Stimulated activated CD4-positive, alpha-beta T cell treated with anti-CD3 and anti-CD28 coated beads, TNF-alpha, amount 100 ng/mL, for 48 hours (primary cell): ENCODE measurements around the gene COL19A1.
"Not testable (repeated sequence)": the region's sequence is repeated elsewhere in the genome, so short reads cannot be mapped to it uniquely, and the experiment has no call there.

ENCODE experiments used
- DNase-seq, 3 donors: peaks; one replicate each; pipeline ENCODE4 v3.0.0-alpha.2; 2020; ENCODE audit warnings: low read depth in 3 of 3

COL19A1 gene

GRCh38 chr6:69965974-69966373 lies 99.6 kb downstream of the COL19A1 start:
- not testable (repeated sequence) for DNase-seq

- no peak for DNase-seq
Measured at GRCh38 chr6:69973138-69973537, 106.8 kb downstream of the COL19A1 start.

GRCh38 chr6:69973763-69974162 lies 107.4 kb downstream of the COL19A1 start:
- DNase-seq: no peak

- DNase-seq: no peak
Measured at GRCh38 chr6:69974193-69974592, 107.8 kb downstream of the COL19A1 start.

GRCh38 chr6:69976591-69977090 lies 110.3 kb downstream of the COL19A1 start:
- DNase-seq: no peak

GRCh38 chr6:69980624-69981023 lies 114.3 kb downstream of the COL19A1 start:
- DNase-seq: no peak

GRCh38 chr6:69984506-69984905 lies 118.2 kb downstream of the COL19A1 start:
- no peak for DNase-seq

- DNase-seq: no peak
Measured at GRCh38 chr6:69985180-69985579, 118.8 kb downstream of the COL19A1 start.

- DNase-seq: no peak
Measured at GRCh38 chr6:69987550-69987949, 121.2 kb downstream of the COL19A1 start.

GRCh38 chr6:69988458-69989126 lies 122.2 kb downstream of the COL19A1 start:
- no peak for DNase-seq

- DNase-seq: no peak
Measured at GRCh38 chr6:69994251-69994650, 127.9 kb downstream of the COL19A1 start.

- no peak for DNase-seq
Measured at GRCh38 chr6:70008189-70008588, 141.8 kb downstream of the COL19A1 start.

GRCh38 chr6:70010339-70010738 lies 144.0 kb downstream of the COL19A1 start:
- DNase-seq: not testable (repeated sequence)

- not testable (repeated sequence) for DNase-seq
Measured at GRCh38 chr6:70023201-70023600, 156.8 kb downstream of the COL19A1 start.

GRCh38 chr6:70028246-70028645 lies 161.9 kb downstream of the COL19A1 start:
- no peak for DNase-seq

GRCh38 chr6:70028926-70029325 lies 162.6 kb downstream of the COL19A1 start:
- no peak for DNase-seq

GRCh38 chr6:70033781-70034180 lies 167.4 kb downstream of the COL19A1 start:
- DNase-seq: no peak

GRCh38 chr6:70037445-70037844 lies 171.1 kb downstream of the COL19A1 start:
- DNase-seq: no peak

- no peak for DNase-seq
Measured at GRCh38 chr6:70040766-70041165, 174.4 kb downstream of the COL19A1 start.

GRCh38 chr6:70041411-70041810 lies 175.1 kb downstream of the COL19A1 start:
- no peak for DNase-seq

GRCh38 chr6:70045413-70045812 lies 179.1 kb downstream of the COL19A1 start:
- no peak for DNase-seq

GRCh38 chr6:70051197-70052124 lies 185.1 kb downstream of the COL19A1 start:
- DNase-seq: no peak
